AG10803 (cell line): ENCODE data around the gene TCERG1L.

ENCODE experiments used
- DNase-seq: peaks from one replicate; pipeline ENCODE4 v3.0.0; 2010; ENCODE audit warnings: low read depth
- H3K4me3 ChIP-seq: 2 replicates; pipeline ENCODE4 v1.5.1; 2011; ENCODE audit warnings: mild to moderate bottlenecking, low read length, control low read depth
- TF ChIP-seq, protein P1 (sequence below): conservative IDR thresholded peaks from 2 replicates; pipeline ENCODE4 v1.5.1; 2011; ENCODE audit warnings: mild to moderate bottlenecking, low read length, control low read depth, inconsistent platforms

Gene TCERG1L

GRCh38 chr10:131198843-131199242 lies 112.7 kb downstream of the TCERG1L start:
- TF ChIP-seq, protein P1, sequence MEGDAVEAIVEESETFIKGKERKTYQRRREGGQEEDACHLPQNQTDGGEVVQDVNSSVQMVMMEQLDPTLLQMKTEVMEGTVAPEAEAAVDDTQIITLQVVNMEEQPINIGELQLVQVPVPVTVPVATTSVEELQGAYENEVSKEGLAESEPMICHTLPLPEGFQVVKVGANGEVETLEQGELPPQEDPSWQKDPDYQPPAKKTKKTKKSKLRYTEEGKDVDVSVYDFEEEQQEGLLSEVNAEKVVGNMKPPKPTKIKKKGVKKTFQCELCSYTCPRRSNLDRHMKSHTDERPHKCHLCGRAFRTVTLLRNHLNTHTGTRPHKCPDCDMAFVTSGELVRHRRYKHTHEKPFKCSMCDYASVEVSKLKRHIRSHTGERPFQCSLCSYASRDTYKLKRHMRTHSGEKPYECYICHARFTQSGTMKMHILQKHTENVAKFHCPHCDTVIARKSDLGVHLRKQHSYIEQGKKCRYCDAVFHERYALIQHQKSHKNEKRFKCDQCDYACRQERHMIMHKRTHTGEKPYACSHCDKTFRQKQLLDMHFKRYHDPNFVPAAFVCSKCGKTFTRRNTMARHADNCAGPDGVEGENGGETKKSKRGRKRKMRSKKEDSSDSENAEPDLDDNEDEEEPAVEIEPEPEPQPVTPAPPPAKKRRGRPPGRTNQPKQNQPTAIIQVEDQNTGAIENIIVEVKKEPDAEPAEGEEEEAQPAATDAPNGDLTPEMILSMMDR, result no peak
- no peak overlapping the region for H3K4me3 ChIP-seq
- DNase-seq, result no peak

DNA sequence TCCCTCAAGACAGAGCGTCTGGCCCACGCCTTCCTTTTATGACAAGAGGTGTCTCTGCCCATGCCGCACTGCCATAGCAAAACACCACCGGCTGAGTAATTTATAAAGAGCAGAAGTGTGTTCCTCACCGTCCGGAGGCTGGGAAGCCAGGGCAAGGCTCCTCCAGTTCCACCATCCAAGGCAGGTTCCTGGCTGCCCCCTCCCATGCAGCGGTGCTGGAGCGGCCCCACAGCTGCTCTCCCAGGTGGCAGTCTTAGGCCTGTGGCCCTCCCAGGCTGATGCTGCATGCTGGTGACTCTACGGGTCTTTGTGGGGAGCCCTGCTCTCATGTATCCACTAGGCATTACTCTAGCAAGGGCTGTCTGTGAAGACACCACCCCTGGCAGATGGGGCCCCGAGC lies 113.1 kb downstream of the TCERG1L start:
- no peak for DNase-seq
- TF ChIP-seq, protein P1, result no peak
- H3K4me3 ChIP-seq, result no peak overlapping the region

DNA sequence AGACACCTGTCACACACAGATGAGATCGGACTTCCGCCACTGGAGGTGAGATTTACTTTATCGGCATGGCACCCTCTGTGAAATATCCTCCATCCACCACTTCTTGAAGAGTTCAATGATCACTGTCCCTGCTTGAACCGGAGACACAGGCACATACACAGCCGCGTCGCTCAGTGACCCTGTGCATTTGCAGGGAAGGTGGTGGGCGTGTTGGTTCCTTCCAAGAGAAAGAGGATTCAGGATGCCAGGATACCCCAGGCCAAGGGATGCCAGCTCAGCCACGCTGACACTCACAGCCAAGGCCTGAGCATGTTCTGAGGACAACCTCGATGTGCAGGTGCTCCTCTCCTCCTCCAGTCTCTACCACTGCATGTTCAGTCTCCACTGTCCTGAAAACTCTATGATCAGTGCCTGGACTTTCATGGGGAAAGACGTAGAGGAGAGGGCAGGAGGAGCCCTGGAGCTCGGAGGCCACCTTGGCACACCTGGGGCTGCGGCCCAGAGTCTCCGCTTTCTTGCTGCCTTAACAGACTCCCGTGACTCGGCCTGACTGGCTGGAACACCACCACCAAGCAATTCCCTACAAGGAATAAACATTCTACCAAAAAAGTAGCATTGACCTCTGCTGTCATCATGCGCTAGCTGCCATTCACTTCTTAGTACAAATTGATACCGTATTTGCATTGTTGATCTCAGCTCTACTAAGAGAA lies 115.2 kb downstream of the TCERG1L start:
- no peak overlapping the region for H3K4me3 ChIP-seq
- TF ChIP-seq, protein P1, result no peak
- no peak for DNase-seq

DNA sequence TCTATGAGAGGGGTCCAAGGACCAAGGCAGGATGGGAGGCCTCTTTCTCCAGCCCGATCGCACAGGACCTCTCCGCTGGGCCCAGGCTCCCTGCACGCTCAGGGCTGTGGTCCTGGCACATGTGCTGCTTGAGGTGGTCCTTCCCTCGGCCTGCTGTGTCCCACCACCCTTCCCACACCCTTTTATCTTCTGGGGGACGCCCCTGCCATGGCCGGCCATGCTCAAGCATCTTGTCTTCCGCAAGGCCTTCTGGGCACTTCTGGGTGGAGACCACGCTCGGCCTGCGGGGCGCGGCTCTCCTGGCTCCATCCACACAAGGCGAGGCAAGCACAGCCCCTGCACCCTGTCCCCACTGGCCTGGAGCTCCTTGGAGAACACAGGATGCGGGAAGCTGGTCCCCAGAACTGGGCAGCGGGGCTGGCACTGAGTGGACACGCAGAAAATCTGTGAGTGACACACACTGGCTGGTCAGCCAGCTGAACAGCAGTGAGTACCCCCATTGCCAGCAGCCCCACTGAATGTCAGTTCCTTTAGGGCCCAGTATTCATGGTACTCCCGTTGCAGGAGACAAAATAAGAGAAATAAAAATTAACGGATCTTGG lies 115.9 kb downstream of the TCERG1L start:
- no peak for DNase-seq
- TF ChIP-seq, protein P1, result no peak
- no peak overlapping the region for H3K4me3 ChIP-seq

DNA sequence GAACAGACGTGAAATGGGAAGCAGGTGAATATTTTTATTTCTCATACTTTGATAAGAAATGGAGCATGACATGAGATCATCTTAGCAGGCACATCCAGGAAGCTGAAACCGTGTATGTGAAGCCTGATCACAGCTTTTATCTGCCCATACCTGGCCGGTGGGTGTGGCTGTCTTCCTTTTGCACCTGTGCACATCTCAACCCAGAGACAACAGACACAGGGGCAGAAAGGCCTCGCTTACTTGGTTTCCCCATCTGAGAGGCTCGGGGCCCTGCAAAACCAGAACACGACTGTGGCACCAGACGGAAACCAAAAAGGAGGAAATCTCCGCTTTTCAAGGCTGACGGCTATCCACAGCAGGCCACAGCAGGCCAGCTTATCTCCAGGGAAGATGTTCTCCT lies 116.4 kb downstream of the TCERG1L start:
- no peak overlapping the region for H3K4me3 ChIP-seq
- no peak for DNase-seq
- TF ChIP-seq, protein P1, result no peak

- H3K4me3 ChIP-seq, result no peak overlapping the region
- TF ChIP-seq, protein P1, result no peak
- DNase-seq, result no peak
Observed at GRCh38 chr10:131193923-131194322, 117.6 kb downstream of the TCERG1L start.

- TF ChIP-seq, protein P1, result no peak
- no peak for DNase-seq
- H3K4me3 ChIP-seq, result no peak overlapping the region
Observed at GRCh38 chr10:131188494-131188893, 123.0 kb downstream of the TCERG1L start.
